GM21367 (cell line): Measurements from ENCODE around the gene USP15.

Experiments
- ATAC-seq: cut with Tn5 transposase; IDR thresholded peaks from one replicate; pipeline ENCODE4 v1.9.1; 2021; ENCODE audit not compliant: unreplicated experiment

Gene USP15

DNA sequence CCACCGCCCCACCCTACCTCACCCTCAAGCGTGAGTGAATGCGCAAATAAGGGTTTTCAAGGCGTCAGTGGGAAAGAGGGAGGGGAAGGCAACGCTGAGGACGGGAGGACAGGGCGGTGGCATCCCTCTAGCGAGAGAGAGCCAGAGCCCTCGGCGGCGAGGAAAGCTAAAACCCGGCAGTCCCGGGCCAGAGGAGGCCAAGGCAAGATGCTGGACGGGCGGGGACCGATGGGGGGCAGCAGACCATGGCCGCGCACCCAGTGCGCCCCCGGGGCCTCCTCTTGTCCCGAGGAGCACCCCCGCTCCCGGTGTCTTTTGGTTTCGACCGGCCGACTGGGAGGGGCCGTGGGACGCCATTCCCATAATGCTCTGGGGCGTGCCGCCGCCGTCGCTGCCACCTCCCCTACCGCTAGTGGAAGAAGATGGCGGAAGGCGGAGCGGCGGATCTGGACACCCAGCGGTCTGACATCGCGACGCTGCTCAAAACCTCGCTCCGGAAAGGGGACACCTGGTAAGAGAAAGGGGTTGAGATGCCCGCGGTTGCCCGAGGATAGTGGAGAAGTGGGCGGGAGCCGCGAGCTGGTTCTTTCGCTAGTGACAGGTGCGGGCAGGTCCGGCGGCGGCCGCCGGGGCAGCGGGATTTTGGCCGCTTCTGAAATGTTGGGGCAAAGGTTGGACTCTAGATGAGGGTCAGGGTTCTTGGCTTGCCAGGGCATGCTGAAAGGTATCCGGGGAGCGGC is at the start of gene USP15:
TSS of gene USP15 (plus strand) at position 412 of the 740 bp plus-strand sequence. CDS start at position 423, 11 bp downstream.
- ATAC-seq: peak; percentile 78

DNA sequence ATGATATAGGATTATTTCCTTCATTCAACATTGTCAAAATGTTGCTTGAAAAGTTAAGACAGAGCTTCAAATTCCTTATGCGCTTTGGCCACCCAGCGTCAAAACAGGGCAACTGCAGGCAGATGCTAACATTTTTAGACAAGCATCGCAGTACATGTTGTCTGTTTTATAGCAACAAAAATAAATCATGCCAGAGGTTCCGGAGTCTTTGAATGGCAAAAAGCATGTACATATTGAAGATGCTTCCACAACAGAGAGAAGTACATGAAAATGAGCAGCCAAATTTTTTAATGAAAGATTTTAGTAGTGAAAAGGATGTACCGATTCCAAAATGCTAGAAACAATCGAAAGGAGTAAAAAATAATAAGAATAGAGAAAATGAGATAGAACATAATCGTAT is 49.8 kb upstream of the USP15 start:
- ATAC-seq: peak; percentile 58

DNA sequence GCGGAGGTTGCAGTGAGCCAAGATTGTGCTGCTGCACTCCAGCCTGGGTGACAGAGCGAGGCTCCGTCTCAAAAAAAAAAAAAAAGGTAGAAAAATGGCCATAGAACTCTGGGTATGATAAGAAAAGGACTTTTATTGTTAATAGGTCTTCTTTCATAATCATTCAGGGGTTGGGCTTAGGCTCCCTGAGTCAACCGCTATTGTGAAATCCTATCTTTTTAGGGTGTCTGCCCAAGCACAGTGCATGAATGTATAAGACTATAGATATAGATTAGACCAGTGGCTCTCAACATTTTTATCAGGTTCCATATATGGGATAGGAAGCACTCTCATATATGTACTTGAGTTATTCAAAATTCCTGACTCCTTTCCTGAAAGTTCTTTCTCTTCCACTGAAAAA is 48.7 kb upstream of the USP15 start:
- no peak for ATAC-seq

GRCh38 chr12:62214846-62215245 is 45.4 kb upstream of the USP15 start:
- ATAC-seq: no peak

DNA sequence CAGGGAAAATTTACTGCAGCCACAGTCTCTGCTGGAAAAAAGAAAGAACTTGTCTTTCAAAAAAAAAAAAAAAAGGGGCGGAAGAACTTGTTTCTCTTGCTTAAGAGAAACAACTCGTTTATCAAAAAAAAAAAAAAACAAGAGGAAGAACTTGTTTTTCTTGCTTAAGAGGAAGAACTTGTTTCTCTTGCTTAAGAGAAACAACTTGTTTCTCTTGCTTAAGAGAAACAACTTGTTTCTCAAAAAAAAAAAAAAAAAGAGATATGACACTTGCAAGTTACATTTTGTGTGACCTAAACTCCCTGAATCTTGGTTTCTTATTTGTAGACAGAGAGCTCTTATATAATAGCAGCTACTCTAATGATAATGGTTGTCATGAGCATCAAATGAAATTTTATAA is 44.7 kb upstream of the USP15 start:
- no peak for ATAC-seq

- ATAC-seq: no peak
Measured at GRCh38 chr12:62217466-62218194, 42.6 kb upstream of the USP15 start.

DNA sequence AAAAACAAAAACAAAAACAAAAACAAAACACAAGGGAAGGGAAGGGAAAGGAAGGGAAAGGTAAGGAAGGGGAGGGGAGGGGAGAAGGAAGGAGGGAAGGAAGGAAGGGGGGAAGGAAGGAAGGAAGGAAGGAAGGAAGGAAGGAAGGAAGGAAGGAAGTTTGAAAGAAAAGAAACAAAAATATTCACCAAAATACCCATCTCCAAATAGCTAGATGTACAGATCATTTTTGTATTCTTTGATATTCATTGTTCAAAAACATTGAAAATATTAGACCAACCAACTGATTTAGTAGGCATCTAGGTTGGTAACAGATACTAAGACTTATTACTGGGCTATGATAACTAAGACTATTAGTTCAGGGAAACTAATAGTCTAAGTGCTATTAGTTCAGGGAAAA is 39.1 kb upstream of the USP15 start:
- no peak for ATAC-seq

DNA sequence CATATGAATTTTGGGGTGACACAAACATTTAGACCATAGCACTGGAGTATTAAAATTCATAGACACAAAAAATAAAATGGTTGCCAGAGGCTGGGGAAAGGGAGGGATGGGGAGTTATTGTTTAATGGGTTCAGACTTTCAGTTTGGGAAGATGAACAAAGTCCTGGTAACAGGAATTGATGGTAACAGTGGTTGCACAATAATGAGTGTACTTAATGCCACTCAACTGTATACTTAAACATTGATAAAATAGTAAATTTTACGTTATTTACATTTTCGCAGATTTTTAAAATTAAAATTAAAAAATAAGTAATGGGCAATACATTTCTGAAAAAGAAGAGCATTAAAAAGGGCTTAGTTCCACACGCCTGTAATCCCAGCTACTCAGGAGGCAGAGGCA is 35.6 kb upstream of the USP15 start:
- ATAC-seq: no peak

- no peak for ATAC-seq
Measured at GRCh38 chr12:62227091-62227490, 33.1 kb upstream of the USP15 start.

- ATAC-seq: no peak
Measured at GRCh38 chr12:62230652-62231051, 29.6 kb upstream of the USP15 start.

DNA sequence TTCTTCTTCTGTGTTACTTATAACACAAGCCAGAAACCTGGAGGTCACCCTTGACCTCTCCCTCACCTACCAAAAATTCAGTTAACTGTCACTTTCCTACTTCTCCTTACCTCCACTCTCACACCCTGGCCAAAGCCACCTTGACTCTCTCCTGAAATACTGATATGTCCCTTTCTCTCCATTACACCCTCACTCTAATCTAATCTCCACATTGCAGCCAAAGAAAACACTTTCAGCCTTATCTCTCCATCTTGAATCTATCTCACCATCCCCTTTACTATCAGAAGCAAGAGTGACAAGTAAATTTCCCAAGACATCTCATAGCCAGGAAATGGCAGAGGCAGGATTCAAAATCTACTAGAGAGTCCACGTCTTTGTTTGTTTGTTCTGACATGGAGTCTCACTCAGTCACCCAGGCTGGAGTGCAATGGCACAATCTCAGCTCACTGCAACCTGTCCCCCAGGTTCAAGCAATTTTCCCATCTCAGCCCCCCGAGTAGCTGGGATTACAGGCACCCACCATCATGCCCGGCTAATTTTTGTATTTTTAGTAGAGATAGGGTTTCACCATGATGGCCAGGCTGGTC is 28.0 kb upstream of the USP15 start:
- no peak for ATAC-seq

- ATAC-seq: no peak
Measured at GRCh38 chr12:62233805-62234204, 26.4 kb upstream of the USP15 start.

- ATAC-seq: no peak
Measured at GRCh38 chr12:62239571-62239970, 20.6 kb upstream of the USP15 start.

DNA sequence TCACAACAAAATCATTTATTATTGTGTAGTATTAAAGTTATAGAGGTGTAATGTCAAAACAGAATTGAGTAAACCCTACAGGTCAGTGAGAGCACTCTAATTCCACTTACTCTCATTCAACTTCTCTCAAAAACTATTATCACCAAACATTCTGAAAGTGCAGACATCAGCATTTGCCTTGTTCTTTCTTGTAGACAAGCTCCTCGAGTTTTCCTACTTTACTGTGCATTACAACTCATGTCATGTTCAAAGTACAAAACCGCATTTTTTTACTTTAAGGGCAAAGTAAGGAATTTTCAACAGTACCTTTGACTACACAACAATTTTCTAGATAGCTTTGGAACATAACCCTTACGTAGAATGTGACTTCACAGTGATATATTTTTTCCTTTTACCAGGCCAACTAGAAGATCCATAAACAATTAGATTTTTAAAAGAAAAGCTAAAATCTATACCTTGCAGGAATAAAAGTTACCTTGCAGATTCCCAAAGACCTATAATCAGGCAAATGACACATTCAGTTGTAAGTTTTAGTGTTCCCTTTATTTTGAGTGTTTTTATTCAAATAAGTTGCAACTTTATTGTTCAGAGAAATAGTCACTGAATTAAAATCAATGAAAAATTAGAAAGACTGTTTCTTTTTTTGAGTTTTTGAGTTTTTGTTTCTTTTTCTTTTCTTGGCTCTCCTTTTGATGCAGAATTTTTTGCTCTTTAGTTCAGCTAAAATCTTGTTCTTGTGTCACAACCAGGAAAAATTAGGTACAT is 12.7 kb upstream of the USP15 start:
- no peak for ATAC-seq

GRCh38 chr12:62248873-62249272 is 11.3 kb upstream of the USP15 start:
- ATAC-seq: no peak

DNA sequence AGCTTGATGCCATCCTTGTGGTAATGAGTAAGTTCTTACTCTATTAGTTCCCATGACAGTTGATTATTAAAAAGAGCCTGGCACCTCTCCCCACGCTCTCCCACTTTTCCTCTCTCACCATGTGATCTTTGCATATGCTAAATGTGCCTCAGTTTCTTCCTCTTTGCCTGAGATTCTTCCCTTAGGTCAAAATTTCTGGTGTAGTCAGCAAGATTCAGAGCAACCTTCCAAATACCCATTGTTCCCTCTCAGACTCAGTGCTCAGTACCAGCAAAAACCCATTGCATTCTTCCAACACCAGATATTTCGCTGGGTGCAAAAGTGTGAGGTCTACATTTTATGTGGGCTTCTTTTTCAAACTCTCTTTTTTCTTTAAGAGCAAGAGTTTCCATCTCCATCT is 10.8 kb upstream of the USP15 start:
- no peak for ATAC-seq

- peak; percentile 93 for ATAC-seq
Measured at GRCh38 chr12:62250671-62251608, 9.3 kb upstream of the USP15 start.

DNA sequence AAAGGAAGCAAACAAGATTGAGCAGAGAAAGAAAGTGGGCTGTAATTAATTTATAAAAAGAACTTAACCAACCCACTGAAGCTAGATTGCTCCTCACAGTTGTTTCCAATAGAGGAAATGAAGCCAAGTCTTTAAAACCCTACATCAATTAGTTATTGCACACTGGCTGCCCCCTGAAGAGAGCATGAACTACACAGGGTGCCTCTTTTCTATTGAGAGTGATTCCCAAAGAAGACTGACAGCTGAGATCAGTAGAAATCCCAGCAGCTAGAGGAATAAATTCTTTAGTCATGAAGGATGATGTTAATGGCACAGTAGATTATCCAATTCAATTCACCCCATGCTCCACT is 8.6 kb upstream of the USP15 start:
- ATAC-seq: peak; percentile 38

DNA sequence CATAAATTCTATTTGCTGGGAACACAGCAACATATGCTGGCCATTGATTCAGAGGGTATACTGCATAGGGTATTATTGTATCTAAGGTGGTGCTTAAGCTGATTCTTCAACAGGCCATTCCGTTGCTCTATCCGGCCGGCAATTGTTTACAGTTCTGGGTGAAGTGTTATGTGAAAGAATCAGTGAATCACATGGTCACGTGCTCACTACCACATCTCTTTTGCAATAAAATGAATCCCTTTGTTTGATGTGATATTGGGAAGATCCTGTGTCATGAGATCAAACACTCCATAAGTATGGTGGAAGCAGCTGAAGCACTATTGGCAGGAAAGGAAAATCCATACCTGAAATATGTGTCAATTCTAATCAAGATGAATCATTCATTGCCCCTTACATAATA is 7.6 kb upstream of the USP15 start:
- no peak for ATAC-seq

- ATAC-seq: no peak
Measured at GRCh38 chr12:62254967-62255366, 5.2 kb upstream of the USP15 start.
